ENCODE results near the gene NRAS. TPM values are rescaled to one million over a fixed set of nuclear protein-coding genes. Genes with fewer than 3 reads are reported as not detected.

The NRAS gene
- total RNA-seq, 1 experiment from 2014 or later: 72.9 TPM

DNA sequence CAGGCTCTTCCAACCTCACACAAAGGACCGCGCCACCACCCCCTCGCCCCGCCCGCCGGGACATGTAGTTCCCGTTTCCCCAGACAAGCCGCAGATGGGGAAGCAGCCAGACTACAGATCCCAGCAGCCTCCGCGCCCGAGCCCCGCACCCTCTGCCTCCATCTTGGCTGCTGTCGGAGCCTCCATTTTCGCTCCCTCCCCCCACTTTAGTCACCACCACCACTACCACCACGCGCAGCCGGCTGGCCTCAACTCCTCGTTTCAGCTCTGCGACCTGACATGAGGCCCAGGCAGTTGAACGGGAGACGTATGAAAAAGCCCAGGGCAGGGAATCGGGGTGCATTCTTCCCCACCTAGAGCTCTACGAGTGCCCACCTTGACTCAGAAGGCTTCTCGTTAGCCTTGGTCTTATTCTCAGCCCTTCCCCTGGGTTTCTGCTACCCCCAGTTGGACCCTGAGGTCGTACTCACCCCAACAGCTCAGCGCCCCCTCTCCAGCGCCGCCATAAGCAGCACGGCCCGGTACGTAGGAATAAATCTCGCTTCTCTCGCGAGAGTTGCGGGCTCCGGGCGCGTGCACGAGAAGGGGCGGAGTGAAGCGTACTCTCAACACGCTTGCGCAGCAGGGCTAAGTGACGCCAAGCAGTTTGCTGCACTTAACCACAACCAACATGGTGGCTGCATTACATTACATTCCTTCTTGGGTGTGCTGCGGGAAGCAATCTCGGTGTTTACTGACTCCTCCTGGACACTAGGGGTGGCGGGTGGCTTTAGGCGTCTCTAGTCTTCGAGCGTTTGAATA, 41.1 kb upstream of the NRAS start, which contains the start of gene CSDE1:
TSS of gene CSDE1 (minus strand) at position 530 of the 801 bp plus-strand sequence. CDS start 18,094 bp downstream, outside the sequence.
- peak within 1 kb of the TSS; percentile 100 for H3K27ac Mint-ChIP-seq
- peak within 1 kb of the TSS; percentile 97 for H4K5ac ChIP-seq (ENCODE audit: insufficient read length, low read depth, low read length)
- TF ChIP-seq, protein P1, sequence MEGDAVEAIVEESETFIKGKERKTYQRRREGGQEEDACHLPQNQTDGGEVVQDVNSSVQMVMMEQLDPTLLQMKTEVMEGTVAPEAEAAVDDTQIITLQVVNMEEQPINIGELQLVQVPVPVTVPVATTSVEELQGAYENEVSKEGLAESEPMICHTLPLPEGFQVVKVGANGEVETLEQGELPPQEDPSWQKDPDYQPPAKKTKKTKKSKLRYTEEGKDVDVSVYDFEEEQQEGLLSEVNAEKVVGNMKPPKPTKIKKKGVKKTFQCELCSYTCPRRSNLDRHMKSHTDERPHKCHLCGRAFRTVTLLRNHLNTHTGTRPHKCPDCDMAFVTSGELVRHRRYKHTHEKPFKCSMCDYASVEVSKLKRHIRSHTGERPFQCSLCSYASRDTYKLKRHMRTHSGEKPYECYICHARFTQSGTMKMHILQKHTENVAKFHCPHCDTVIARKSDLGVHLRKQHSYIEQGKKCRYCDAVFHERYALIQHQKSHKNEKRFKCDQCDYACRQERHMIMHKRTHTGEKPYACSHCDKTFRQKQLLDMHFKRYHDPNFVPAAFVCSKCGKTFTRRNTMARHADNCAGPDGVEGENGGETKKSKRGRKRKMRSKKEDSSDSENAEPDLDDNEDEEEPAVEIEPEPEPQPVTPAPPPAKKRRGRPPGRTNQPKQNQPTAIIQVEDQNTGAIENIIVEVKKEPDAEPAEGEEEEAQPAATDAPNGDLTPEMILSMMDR (conservative IDR thresholded peaks at IDR 0.05): peak; percentile 67

More for the DNA sequence above, 41.1 kb upstream of the NRAS start, which contains the start of gene CSDE1:
- Histone ChIP-seq H2BK120ac (ENCODE audit: low read depth, low read length, poor library complexity, severe bottlenecking) (peak within 1 kb of the TSS; percentile 99), H3K23ac (ENCODE audit: insufficient read length, low read depth, low read length) (no peak within 1 kb of the TSS), H4K8ac (replicated peaks; ENCODE audit: insufficient read length, low read depth, low read length) (peak within 1 kb of the TSS; percentile 85), H3K79me2 (ENCODE audit: insufficient read depth, low read length) (peaks cover 42% of the 10 kb centered on the region), H4K91ac (ENCODE audit: insufficient read length, low read depth, low read length) (peak within 1 kb of the TSS; percentile 54), H3K4ac (ENCODE audit: low read depth, low read length) (peak within 1 kb of the TSS; percentile 94; the same call in 1 of the 2 replicates), H3K18ac (ENCODE audit: insufficient read length, low read depth, low read length) (peak within 1 kb of the TSS; percentile 93), H3K27me3 (ENCODE audit: insufficient read depth, low read length) (no peaks in the 10 kb centered on the region), H2BK15ac (ENCODE audit: low read depth, low read length) (no peak within 1 kb of the TSS), H4K20me1 (ENCODE audit: control insufficient read depth, insufficient read depth, insufficient read length) (no peaks in the 10 kb centered on the region), H3K4me2 (ENCODE audit: insufficient read depth, insufficient read length, low read length) (peak within 1 kb of the TSS; percentile 77), H3K79me1 (ENCODE audit: insufficient read depth, low read depth, low read length, poor library complexity, severe bottlenecking) (no peaks in the 10 kb centered on the region), H2BK12ac (ENCODE audit: insufficient read length, low read depth, low read length) (no peak within 1 kb of the TSS), H3K4me1 (ENCODE audit: insufficient read depth, low read length) (peaks cover 9% of the 10 kb centered on the region; the same call in 1 of the 2 replicates), H3T11ph (ENCODE audit: low read length) (peak within 1 kb of the TSS; percentile 63), H2BK20ac (ENCODE audit: low read depth, low read length, poor library complexity, severe bottlenecking) (no peak within 1 kb of the TSS), H3K9me3 (ENCODE audit: control insufficient read depth, low read depth, low read length) (no peaks in the 10 kb centered on the region), H3K27ac (ENCODE audit: insufficient read length, low read depth, low read length) (peak within 1 kb of the TSS; percentile 76), H2AFZ (ENCODE audit: low read length) (peak within 1 kb of the TSS; percentile 26), H3K9ac (ENCODE audit: extremely low read depth, insufficient read length, low read length) (peak within 1 kb of the TSS; percentile 98), H3K56ac (ENCODE audit: insufficient read length, low read depth, low read length) (peak within 1 kb of the TSS; percentile 95), H2AK5ac (ENCODE audit: insufficient read length, low read length) (peak within 1 kb of the TSS; percentile 37), H2BK5ac (ENCODE audit: insufficient read length, low read length) (peak within 1 kb of the TSS; percentile 94), H3K14ac (ENCODE audit: insufficient read depth, low read length) (peak within 1 kb of the TSS; percentile 97), H3K23me2 (ENCODE audit: insufficient read length, low read depth, low read length, poor library complexity, severe bottlenecking) (peaks cover 3% of the 10 kb centered on the region)
- H3K4me1 Mint-ChIP-seq: peaks cover 38 to 46% of the 10 kb centered on the region in 2 experiments
- peak within 1 kb of the TSS; percentile 100 for H3K4me3 Mint-ChIP-seq
- H3K27me3 Mint-ChIP-seq (ENCODE audit: low read depth): peaks cover 1% of the 10 kb centered on the region; the same call in 1 of the 2 replicates
- peak; percentile 98 for DNase-seq
- H3K9me3 Mint-ChIP-seq: no peaks in the 10 kb centered on the region; a peak in 2 of 5 replicates
- peaks cover 12 to 33% (median 26%) of the 10 kb centered on the region in 3 experiments for H3K36me3 Mint-ChIP-seq (ENCODE audit: insufficient read depth in 1 of 3, low read depth in 3 of 3)
- no CpG with 5 or more reads among the region's 50 CpGs for WGBS (ENCODE audit: extremely low coverage, insufficient read length, low lambda C conversion rate)

Data from H9 (cell line).